ENCODE results near the gene EPN2.

EPN2 gene

GRCh38 chr17:19312406-19312805, 75.2 kb downstream of the EPN2 start:
- no peak for DNase-seq

DNA sequence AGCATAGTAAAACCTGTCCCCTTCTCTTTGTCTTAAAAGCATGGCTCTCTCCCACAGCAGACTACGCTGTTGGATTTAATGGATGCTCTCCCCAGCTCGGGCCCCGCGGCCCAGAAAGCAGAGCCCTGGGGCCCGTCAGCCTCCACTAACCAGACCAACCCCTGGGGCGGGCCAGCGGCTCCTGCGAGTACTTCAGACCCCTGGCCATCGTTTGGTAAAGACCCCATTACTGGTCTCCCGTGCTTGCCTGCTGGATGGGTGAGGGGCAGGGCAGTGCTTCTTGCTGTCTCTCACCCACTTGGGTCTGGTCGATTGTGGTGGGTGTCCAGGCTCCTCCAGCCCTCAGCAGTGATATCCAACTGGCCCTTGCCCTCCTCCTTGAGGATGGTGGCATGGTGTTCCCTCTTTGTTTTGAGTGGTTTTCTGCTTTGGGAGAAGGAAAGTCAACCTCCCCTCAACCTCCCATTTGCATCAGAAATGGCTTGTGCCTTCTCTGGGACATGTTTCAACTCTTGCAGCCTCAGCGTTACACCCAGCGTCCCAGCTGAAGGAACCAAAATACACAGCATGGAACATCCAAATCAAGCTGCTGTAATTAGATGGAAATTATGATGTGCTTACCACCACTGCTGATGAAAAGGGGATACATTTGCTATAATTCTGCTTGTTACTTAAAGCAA, 76.0 kb downstream of the EPN2 start:
- no peak for DNase-seq

DNA sequence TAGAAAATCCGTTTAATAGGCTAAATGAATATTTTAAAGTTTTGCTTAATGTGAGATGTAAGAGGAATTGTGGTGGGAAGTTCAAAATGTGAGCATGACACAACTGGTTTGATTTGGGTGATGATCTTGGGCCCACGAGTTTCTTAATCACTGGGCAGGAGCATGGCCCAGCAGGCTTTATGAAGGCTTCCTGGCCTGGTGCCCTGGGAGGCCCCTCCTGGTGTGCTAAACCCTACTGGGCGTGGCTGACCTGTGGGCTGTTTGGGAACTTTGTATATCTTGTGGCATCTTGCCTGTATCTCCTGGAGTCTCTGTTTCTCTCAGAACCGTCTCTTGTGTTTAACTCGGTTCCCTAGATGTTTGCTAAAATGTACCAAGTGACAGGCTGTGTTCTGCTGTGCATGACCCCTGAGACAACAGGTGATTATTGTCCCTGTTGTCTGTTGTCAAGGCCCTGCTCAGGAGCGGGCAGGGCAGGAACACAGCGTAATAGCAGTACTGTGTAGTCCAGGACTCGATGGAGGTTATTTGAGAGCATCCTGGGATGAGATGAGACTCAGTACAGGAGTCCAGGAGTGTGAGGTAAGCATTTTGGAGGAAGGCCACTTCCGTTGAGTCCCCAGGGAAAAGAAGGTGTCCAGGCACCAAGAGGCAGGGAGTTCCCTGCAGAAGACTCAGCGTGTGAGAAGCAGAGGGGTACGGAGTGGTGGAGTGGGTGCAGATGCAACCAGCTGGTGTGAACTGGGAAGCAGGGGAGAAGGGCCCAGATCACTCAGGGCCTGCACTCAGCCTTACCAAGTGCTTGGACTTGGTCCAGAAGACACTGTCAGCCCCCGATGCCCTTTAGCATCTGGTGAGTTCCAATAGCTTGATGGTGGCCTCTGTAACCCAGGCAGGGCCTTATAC, 76.8 kb downstream of the EPN2 start:
- DNase-seq: no peak

- DNase-seq: no peak
Observed at GRCh38 chr17:19315104-19315503, 77.9 kb downstream of the EPN2 start.

DNA sequence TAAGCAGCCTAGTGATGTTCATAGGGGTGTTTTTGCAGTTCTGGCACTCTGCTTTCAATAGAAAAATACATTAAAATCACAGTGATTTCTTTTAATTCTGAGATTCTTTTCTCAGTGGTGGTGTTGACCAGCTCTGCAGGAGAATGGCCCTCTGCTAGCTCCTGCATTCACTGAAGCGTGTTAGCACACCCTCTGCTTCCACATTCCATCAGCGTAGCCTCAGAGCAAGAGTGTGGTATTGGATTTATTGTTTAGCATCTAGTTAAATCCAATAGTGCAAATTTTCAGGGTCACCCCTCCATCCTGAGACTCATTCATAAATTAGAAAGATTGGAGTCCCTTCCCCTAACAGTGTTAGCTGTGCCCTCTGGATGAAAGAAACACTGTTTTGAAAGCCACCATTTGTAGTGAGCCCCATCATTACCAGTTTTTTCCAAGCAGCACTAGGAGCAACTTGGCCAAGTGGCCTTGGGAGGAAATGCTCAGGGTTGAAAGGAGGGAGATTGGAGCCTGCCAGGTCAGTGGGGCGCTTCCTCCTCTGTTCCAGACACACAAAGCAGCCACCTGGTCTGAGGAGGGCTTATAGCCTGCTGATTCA, 79.7 kb downstream of the EPN2 start:
- no peak for DNase-seq

GRCh38 chr17:19317359-19318095, 80.4 kb downstream of the EPN2 start:
- peak; percentile 75 for DNase-seq

DNA sequence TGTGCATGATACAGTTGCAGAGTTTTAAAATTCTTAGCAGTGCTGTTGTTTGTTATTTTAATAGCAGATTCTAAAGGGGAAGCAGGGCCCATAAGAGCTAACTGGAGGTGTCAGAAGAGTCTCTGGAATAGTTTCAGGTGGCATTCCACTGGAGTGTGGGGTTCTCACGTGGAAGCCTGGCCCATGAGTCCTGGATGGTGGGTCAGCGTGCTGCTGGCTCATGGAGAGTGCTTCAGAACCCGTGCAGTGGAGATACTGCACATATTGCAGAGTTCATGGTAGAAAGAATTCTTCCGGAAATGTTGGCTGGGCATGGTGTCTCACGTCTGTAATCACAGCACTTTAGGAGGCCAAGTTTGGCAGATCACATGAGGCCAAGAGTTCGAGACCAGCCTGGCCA, 81.4 kb downstream of the EPN2 start:
- no peak for DNase-seq

GRCh38 chr17:19319771-19320505, 82.8 kb downstream of the EPN2 start:
- no peak for DNase-seq

DNA sequence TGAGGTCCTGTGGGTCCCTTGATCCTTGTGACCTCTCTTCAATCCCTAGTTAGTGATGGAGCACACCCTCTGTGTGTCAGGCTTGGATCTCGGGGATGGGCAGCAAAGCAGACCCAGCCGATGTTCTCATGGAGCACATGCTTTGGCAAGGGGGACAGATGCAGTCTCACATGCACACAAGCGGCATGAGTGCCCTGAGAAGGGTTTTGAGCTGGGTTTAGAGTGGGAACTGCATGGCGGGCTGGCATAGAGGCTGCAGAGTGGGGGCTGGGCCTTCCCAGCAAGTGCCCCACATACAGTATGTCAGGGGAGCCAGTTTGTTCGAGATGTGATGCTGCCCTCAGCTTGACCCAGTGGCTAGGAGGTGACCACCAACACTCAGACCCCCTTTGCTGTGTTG, 83.7 kb downstream of the EPN2 start:
- no peak for DNase-seq

- DNase-seq: no peak
Observed at GRCh38 chr17:19321481-19322128, 84.4 kb downstream of the EPN2 start.

GRCh38 chr17:19322129-19322505, 85.0 kb downstream of the EPN2 start:
- DNase-seq: no peak

- DNase-seq: no peak
Observed at GRCh38 chr17:19322861-19323260, 85.7 kb downstream of the EPN2 start.

DNA sequence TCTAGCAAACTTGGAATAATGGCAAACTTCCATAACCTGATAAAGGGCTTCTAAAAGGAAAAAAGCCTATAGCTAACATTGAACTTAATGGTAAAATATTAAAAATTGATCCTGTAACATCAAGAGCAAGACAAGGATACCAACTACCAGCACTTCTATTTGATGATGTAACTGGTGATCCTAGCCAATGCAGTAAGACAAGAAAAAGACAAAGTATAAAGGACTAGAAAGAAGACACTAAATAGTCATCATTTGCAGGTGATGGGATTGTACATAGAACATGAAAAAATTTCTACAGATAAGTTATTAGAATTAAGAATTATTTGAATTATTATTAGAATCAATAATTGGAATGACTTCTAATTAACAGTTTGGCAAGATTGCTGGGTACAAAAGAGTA, 88.4 kb downstream of the EPN2 start:
- DNase-seq: no peak

DNA sequence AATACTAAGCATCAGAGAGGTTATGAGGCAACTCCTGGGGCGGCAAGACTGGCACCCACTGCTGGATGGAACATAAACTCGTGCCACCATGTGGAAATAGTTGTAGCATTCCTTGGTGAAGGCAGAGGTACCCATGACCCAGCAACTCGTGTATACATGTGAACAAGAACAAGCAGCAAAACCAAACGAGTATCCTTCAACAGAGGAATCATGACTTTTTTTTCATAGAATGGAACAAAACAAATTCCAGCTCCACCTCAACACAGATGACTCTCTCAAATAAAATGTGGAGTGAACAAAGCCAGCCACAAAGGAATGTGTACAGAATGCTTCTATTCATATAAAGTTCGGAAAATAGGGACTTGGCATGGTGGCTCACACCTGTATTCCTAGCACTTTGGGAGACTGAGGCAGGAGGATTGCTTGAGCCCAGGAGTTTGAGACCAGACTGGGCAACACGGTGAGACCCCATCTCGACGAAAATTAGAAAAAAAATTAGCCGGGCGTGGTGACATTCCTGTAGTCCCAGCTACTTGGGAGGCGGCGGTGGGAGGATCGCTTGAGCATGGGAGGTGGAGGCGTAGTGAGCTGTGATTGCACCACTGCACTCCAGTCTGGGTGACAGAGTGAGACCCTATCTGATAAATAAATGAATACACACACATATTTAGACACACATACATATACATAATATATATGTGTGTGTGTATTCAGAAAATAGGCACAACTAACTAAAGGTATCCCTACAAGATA, 90.0 kb downstream of the EPN2 start:
- DNase-seq: peak; percentile 83

GRCh38 chr17:19328441-19329061, 91.4 kb downstream of the EPN2 start:
- DNase-seq: no peak

- no peak for DNase-seq
Observed at GRCh38 chr17:19329136-19329535, 92.0 kb downstream of the EPN2 start.

- DNase-seq: no peak
Observed at GRCh38 chr17:19329839-19330238, 92.7 kb downstream of the EPN2 start.

- DNase-seq: no peak
Observed at GRCh38 chr17:19330271-19330670, 93.1 kb downstream of the EPN2 start.

- DNase-seq: peak; percentile 86
Observed at GRCh38 chr17:19331134-19331533, 94.0 kb downstream of the EPN2 start.

- DNase-seq: no peak
Observed at GRCh38 chr17:19331543-19332245, 94.5 kb downstream of the EPN2 start.

Measured in fibroblast of skin of scalp (primary cell).